HG02840 (cell line): ENCODE data around the gene FKBP9.
"Not testable (repeated sequence)": the region's sequence is repeated elsewhere in the genome, so short reads cannot be mapped to it uniquely, and the experiment has no call there.

ENCODE experiments used
- ATAC-seq: cut with Tn5 transposase; IDR thresholded peaks from one replicate; pipeline ENCODE4 v1.9.1; 2021; ENCODE audit warnings: mild to moderate bottlenecking, moderate library complexity, moderate number of reproducible peaks; ENCODE audit not compliant: unreplicated experiment, low FRiP score

The FKBP9 gene

GRCh38 chr7:33004104-33004616 lies 46.9 kb downstream of the FKBP9 start:
- not testable (repeated sequence) for ATAC-seq

GRCh38 chr7:33005193-33005592 lies 48.0 kb downstream of the FKBP9 start:
- ATAC-seq: not testable (repeated sequence)

GRCh38 chr7:33005690-33006089 lies 48.5 kb downstream of the FKBP9 start:
- ATAC-seq: not testable (repeated sequence)

- ATAC-seq: no peak
Measured at GRCh38 chr7:33009734-33010133, 52.5 kb downstream of the FKBP9 start.

- no peak for ATAC-seq
Measured at GRCh38 chr7:33012364-33012763, 55.1 kb downstream of the FKBP9 start.

- no peak for ATAC-seq
Measured at GRCh38 chr7:33024189-33024757, 67.0 kb downstream of the FKBP9 start.

GRCh38 chr7:33035776-33036175 lies 78.5 kb downstream of the FKBP9 start:
- no peak for ATAC-seq

GRCh38 chr7:33038639-33039038 lies 81.4 kb downstream of the FKBP9 start:
- ATAC-seq: no peak

GRCh38 chr7:33039257-33039902 lies 82.1 kb downstream of the FKBP9 start:
- no peak for ATAC-seq

- ATAC-seq: no peak
Measured at GRCh38 chr7:33039903-33040292, 82.7 kb downstream of the FKBP9 start.

- ATAC-seq: peak; percentile 91
Measured at GRCh38 chr7:33040803-33041516, 83.7 kb downstream of the FKBP9 start.

- ATAC-seq: no peak
Measured at GRCh38 chr7:33041631-33042428, 84.6 kb downstream of the FKBP9 start.

GRCh38 chr7:33043501-33044400 lies 86.5 kb downstream of the FKBP9 start:
- no peak for ATAC-seq

- no peak for ATAC-seq
Measured at GRCh38 chr7:33044401-33044718, 87.1 kb downstream of the FKBP9 start.

GRCh38 chr7:33044986-33045385 lies 87.7 kb downstream of the FKBP9 start:
- ATAC-seq: no peak

GRCh38 chr7:33048257-33048656 lies 91.0 kb downstream of the FKBP9 start:
- no peak for ATAC-seq

- no peak for ATAC-seq
Measured at GRCh38 chr7:33048704-33049103, 91.5 kb downstream of the FKBP9 start.

GRCh38 chr7:33050535-33051318 lies 93.5 kb downstream of the FKBP9 start:
- ATAC-seq: peak; percentile 55

- no peak for ATAC-seq
Measured at GRCh38 chr7:33053721-33054120, 96.5 kb downstream of the FKBP9 start.
